ENCODE data around the gene SYNDIG1L. TPM values are rescaled to one million over a fixed set of nuclear protein-coding genes. Genes with fewer than 3 reads are reported as not detected.

SYNDIG1L gene
- total and polyA plus RNA-seq, 12 donors = 0.05 to 0.51 (median 0.23) TPM; not detected in 5

DNA sequence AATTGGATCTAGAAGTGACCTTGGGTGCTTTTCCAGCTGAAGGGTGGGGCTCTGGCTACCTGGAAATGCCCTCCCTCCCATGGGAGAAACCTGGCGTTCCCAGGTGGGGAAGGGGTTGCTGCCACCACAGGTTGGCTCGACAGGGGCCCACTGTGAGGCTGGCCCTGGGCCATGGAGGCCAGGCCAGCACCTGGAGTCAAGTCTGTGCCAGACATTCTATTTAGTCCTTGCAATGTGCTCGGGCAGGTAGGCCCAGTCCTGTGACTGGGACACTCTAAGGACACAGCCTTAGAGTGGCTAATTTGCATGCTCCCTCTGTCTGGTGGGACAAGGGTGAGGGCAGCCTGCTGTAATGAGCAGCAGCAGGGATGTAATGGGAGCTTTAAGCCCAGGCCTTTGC lies 65.8 kb downstream of the SYNDIG1L start:
- no peak overlapping the region for H3K27ac ChIP-seq
- no peaks in the 10 kb centered on the region for H3K27me3 ChIP-seq
- intact Hi-C loops (cut with DNase I) = loop anchor here (5.0 to 10.0 kb wide), 4 partner anchors 115 to 255 kb away; partner anchors contain the start of genes ISCA2 (in 1 of the 2), LTBP2 (in 1 of the 2) and NPC2 (in 1 of the 2)
- no peaks in the 10 kb centered on the region for H3K9me3 ChIP-seq (replicated peaks in 1 of 3)
- no peak for DNase-seq
- 38 to 74% (median 54%) methylated on average over 1 to 3 of the region's 3 CpGs for whole genome bisulfite sequencing, 4 donors
- no peaks in the 10 kb centered on the region for H3K4me1 ChIP-seq (replicated peaks in 1 of 2)
- TF ChIP-seq, protein P1, sequence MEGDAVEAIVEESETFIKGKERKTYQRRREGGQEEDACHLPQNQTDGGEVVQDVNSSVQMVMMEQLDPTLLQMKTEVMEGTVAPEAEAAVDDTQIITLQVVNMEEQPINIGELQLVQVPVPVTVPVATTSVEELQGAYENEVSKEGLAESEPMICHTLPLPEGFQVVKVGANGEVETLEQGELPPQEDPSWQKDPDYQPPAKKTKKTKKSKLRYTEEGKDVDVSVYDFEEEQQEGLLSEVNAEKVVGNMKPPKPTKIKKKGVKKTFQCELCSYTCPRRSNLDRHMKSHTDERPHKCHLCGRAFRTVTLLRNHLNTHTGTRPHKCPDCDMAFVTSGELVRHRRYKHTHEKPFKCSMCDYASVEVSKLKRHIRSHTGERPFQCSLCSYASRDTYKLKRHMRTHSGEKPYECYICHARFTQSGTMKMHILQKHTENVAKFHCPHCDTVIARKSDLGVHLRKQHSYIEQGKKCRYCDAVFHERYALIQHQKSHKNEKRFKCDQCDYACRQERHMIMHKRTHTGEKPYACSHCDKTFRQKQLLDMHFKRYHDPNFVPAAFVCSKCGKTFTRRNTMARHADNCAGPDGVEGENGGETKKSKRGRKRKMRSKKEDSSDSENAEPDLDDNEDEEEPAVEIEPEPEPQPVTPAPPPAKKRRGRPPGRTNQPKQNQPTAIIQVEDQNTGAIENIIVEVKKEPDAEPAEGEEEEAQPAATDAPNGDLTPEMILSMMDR (IDR thresholded peaks at IDR 0.05) = no peak
- no peak for TF ChIP-seq POLR2A (IDR thresholded peaks at IDR 0.05)
- H3K36me3 ChIP-seq (replicated peaks in 1 of 2) = no peaks in the 10 kb centered on the region
- no peak overlapping the region for H3K4me3 ChIP-seq

DNA sequence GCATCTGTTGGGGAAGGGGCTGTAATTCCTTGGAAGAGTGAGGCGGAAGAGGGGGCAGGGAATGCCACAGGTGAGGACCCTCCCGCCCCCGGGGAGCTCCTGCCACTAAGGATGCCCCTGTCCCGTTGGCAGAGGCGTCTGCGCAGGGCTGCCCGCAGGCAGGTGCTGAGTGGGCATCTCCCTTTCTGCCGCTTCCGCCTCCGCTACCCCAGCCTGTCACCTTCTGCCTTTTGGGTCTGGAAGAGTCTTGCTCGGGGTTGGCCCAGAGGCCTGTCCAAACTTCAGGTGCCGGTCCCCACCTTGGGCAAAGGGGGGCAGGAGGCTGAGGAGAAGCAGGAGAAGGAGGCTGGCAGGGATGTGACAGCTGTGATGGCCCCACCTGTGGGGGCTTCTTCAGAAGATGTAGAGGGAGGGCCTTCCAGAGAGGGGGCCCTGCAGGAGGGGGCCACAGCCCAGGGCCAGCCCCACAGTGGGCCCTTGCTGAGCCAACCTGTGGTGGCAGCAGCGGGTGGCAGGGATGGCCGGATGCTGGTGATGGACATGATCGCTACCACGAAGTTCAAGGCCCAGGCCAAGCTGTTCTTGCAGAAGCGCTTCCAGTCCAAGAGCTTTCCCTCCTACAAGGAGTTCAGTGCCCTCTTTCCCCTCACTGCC lies 67.7 kb downstream of the SYNDIG1L start:
- Histone ChIP-seq H3K27ac (no peak overlapping the region), H3K36me3 (replicated peaks in 1 of 2) (no peaks in the 10 kb centered on the region), H3K4me1 (replicated peaks in 1 of 2) (no peaks in the 10 kb centered on the region), H3K4me3 (no peak overlapping the region), H3K9me3 (replicated peaks in 1 of 3) (no peaks in the 10 kb centered on the region), H3K27me3 (no peaks in the 10 kb centered on the region)
- intact Hi-C loops (cut with DNase I) = no loop called here
- WGBS, 4 donors = 86 to 97% (median 89%) methylated on average over 7 to 17 of the region's 17 CpGs
- TF ChIP-seq POLR2A (IDR thresholded peaks at IDR 0.05) = no peak
- TF ChIP-seq, protein P1 (IDR thresholded peaks at IDR 0.05) = no peak
- DNase-seq = no peak

DNA sequence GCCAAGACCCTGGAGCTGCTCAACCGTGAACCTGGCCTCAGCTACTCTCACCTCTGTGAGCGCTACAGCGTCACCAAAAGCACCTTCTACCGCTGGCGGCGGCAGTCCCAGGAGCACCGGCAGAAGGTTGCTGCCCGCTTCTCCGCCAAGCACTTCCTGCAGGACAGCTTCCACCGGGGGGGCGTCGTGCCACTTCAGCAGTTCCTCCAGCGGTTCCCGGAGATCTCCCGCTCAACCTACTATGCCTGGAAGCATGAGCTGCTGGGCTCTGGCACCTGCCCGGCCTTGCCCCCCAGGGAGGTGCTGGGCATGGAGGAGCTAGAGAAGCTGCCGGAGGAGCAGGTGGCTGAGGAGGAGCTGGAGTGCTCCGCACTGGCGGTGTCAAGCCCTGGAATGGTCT lies 68.4 kb downstream of the SYNDIG1L start:
- WGBS, 4 donors = 87 to 94% (median 92%) methylated on average over 14 to 19 of the region's 19 CpGs; no CpG with 5 or more reads in 1 of the 4 donors
- Histone ChIP-seq H3K36me3 (replicated peaks in 1 of 2) (no peaks in the 10 kb centered on the region), H3K4me1 (replicated peaks in 1 of 2) (no peaks in the 10 kb centered on the region), H3K27ac (no peak overlapping the region), H3K9me3 (replicated peaks in 1 of 3) (no peaks in the 10 kb centered on the region), H3K4me3 (no peak overlapping the region), H3K27me3 (no peaks in the 10 kb centered on the region)
- intact Hi-C loops (cut with DNase I) = no loop called here
- TF ChIP-seq POLR2A (IDR thresholded peaks at IDR 0.05) = no peak
- TF ChIP-seq, protein P1 (IDR thresholded peaks at IDR 0.05) = no peak
- DNase-seq = no peak

DNA sequence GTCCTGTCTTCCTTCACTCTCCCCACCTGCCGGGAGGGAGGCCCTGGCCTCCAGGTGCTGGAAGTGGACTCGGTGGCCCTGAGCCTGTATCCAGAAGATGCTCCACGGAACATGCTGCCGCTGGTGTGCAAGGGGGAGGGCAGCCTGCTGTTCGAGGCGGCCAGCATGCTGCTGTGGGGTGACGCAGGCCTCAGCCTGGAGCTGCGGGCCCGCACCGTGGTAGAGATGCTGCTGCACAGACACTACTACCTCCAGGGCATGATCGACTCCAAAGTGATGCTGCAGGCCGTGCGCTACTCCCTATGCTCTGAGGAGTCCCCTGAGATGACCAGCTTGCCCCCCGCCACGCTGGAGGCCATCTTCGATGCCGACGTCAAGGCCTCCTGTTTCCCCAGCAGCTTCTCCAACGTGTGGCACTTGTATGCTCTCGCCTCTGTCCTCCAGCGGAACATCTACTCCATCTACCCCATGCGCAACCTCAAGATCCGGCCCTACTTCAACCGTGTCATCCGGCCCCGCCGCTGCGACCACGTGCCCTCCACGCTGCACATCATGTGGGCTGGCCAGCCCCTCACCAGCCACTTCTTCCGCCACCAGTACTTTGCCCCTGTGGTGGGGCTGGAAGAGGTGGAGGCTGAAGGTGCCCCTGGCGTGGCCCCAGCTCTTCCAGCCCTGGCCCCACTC lies 69.0 kb downstream of the SYNDIG1L start:
- 90 to 93% (median 91%) methylated on average over 23 to 32 of the region's 32 CpGs for WGBS, 4 donors
- intact Hi-C loops (cut with DNase I) = no loop called here

More for the DNA sequence above, 69.0 kb downstream of the SYNDIG1L start:
- Histone ChIP-seq H3K4me3 (no peak overlapping the region), H3K4me1 (replicated peaks in 1 of 2) (no peaks in the 10 kb centered on the region), H3K27ac (no peak overlapping the region), H3K36me3 (replicated peaks in 1 of 2) (no peaks in the 10 kb centered on the region), H3K9me3 (replicated peaks in 1 of 3) (no peaks in the 10 kb centered on the region), H3K27me3 (no peaks in the 10 kb centered on the region)
- TF ChIP-seq POLR2A (IDR thresholded peaks at IDR 0.05) = no peak
- no peak for DNase-seq

Other genes with a start within 250 kb of the SYNDIG1L start
- gene VSX2, start 186.8 kb downstream of the SYNDIG1L start, total RNA-seq = not detected
- gene VSX2, start 186.8 kb downstream of the SYNDIG1L start, polyA plus RNA-seq = not detected
- 10 to 100 TPM; 31.2 to 90.7 (median 53.9) TPM for gene ABCD4, start 123.3 kb downstream of the SYNDIG1L start, total RNA-seq
- gene ABCD4, start 123.3 kb downstream of the SYNDIG1L start, polyA plus RNA-seq = 100 to 1,000 TPM in 1 of 3 donors, 10 to 100 TPM in 2; 18.4 to 111 (median 77.5) TPM
- under 1 TPM in 2 of 9 donors, not detected in 7; 0.11 to 0.23 TPM for gene VRTN, start 77.7 kb downstream of the SYNDIG1L start, total RNA-seq
- not detected for gene VRTN, start 77.7 kb downstream of the SYNDIG1L start, polyA plus RNA-seq
- gene NPC2, start 67.1 kb upstream of the SYNDIG1L start, total RNA-seq = 1,000 to 10,000 TPM in 1 of 9 donors, 100 to 1,000 TPM in 8; 140 to 1,243 (median 300) TPM
- gene NPC2, start 67.1 kb upstream of the SYNDIG1L start, polyA plus RNA-seq = 100 to 1,000 TPM; 179 to 375 (median 297) TPM
- 10 to 100 TPM; 13.2 to 63.6 (median 48.3) TPM for gene ISCA2, start 67.6 kb upstream of the SYNDIG1L start, total RNA-seq
- gene ISCA2, start 67.6 kb upstream of the SYNDIG1L start, polyA plus RNA-seq = 10 to 100 TPM; 20.7 to 50.4 (median 21.5) TPM
- gene LTBP2, start 186.0 kb upstream of the SYNDIG1L start, total RNA-seq = 10 to 100 TPM in 2 of 9 donors, 1 to 10 TPM in 7; 2.3 to 17.0 (median 7.3) TPM
- gene LTBP2, start 186.0 kb upstream of the SYNDIG1L start, polyA plus RNA-seq = 1 to 10 TPM; 2.1 to 2.4 (median 2.2) TPM